DMS79 treated with DMSO at 0.1 percent for 48 hours (cell line): ENCODE measurements around the gene ACOT2.
"Not testable (repeated sequence)": the region's sequence is repeated elsewhere in the genome, so short reads cannot be mapped to it uniquely, and the experiment has no call there.

Experiments used
- DNase-seq: peaks from one replicate; lab custom pipeline; 2025; lab: John Stamatoyannopoulos, UW

ACOT2 gene

GRCh38 chr14:73569185-73569958 is at the start of gene ACOT2:
Gene ACOT2, plus strand, starts transcription at chr14:73569213. Its CDS starts 28 bp downstream, at chr14:73569241.
- DNase-seq = peak; percentile 93

GRCh38 chr14:73521229-73521628 is 47.8 kb upstream of the ACOT2 start:
- no peak for DNase-seq

- DNase-seq = no peak
Measured at GRCh38 chr14:73524493-73524892, 44.5 kb upstream of the ACOT2 start.

- no peak for DNase-seq
Measured at GRCh38 chr14:73526036-73526984, 42.7 kb upstream of the ACOT2 start.

- not testable (repeated sequence) for DNase-seq
Measured at GRCh38 chr14:73529356-73529755, 39.7 kb upstream of the ACOT2 start.

GRCh38 chr14:73531971-73532370 is 37.0 kb upstream of the ACOT2 start:
- not testable (repeated sequence) for DNase-seq

- peak; percentile 37 for DNase-seq
Measured at GRCh38 chr14:73537244-73538045, 31.6 kb upstream of the ACOT2 start.

- DNase-seq = not testable (repeated sequence)
Measured at GRCh38 chr14:73539017-73539416, 30.0 kb upstream of the ACOT2 start.

GRCh38 chr14:73542961-73543360 is 26.1 kb upstream of the ACOT2 start:
- not testable (repeated sequence) for DNase-seq

GRCh38 chr14:73545353-73545752 is 23.7 kb upstream of the ACOT2 start:
- not testable (repeated sequence) for DNase-seq

GRCh38 chr14:73549097-73549496 is 19.9 kb upstream of the ACOT2 start:
- not testable (repeated sequence) for DNase-seq

- not testable (repeated sequence) for DNase-seq
Measured at GRCh38 chr14:73549889-73550524, 19.0 kb upstream of the ACOT2 start.

- no peak for DNase-seq
Measured at GRCh38 chr14:73553845-73554244, 15.2 kb upstream of the ACOT2 start.

GRCh38 chr14:73557201-73557600 is 11.8 kb upstream of the ACOT2 start:
- DNase-seq = not testable (repeated sequence)

- DNase-seq = not testable (repeated sequence)
Measured at GRCh38 chr14:73558238-73558637, 10.8 kb upstream of the ACOT2 start.

GRCh38 chr14:73562256-73562655 is 6.8 kb upstream of the ACOT2 start:
- not testable (repeated sequence) for DNase-seq

GRCh38 chr14:73562696-73563095 is 6.3 kb upstream of the ACOT2 start:
- DNase-seq = not testable (repeated sequence)

- not testable (repeated sequence) for DNase-seq
Measured at GRCh38 chr14:73566431-73566830, 2.6 kb upstream of the ACOT2 start.

GRCh38 chr14:73566935-73567334 is 2.1 kb upstream of the ACOT2 start:
- DNase-seq = not testable (repeated sequence)

GRCh38 chr14:73567358-73567757 is 1.7 kb upstream of the ACOT2 start:
- DNase-seq = no peak
